ENCODE measurements around the gene PDCD1LG2. TPM values are rescaled to one million over a fixed set of nuclear protein-coding genes. Genes with fewer than 3 reads are reported as not detected.

The PDCD1LG2 gene
- total and polyA plus RNA-seq, 2 experiments from 2014 or later, result not detected

DNA sequence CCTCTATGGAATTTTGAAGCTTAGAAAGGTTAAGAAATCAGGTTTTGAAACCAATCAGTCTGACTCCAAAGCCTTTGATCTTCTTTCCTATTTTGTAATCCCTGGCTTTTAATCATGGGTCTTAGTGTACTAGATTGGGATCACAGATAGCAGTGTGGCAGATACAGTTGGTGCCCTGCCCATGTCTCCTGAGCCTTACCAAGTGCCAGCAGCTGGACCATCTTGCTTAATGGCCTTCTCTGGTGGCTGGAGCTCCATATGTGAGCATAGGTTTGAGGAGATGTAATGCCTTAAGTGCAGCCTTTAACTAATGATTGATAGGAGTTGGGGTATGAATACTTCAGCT, 101.8 kb downstream of the PDCD1LG2 start:
- H3K27ac Mint-ChIP-seq, result no peak overlapping the region
- no peak for DNase-seq (ENCODE audit: low spot score)
- H3K4me1 Mint-ChIP-seq, result peaks cover 12% of the 10 kb centered on the region; the same call in 2 of the 3 replicates
- no peaks in the 10 kb centered on the region for H3K27me3 Mint-ChIP-seq (ENCODE audit: insufficient read depth, low read depth, poor library complexity)
- peaks cover 5% of the 10 kb centered on the region; the same call in 1 of the 2 replicates for H3K4me1 ChIP-seq (ENCODE audit: insufficient read depth)
- no peaks in the 10 kb centered on the region for H3K36me3 ChIP-seq (ENCODE audit: insufficient read depth)
- no peaks in the 10 kb centered on the region for H3K36me3 Mint-ChIP-seq (ENCODE audit: low read depth)
- H3K9me3 Mint-ChIP-seq, result no peaks in the 10 kb centered on the region
- H3K79me2 ChIP-seq (replicated peaks; ENCODE audit: insufficient read depth), result no peaks in the 10 kb centered on the region
- no peaks in the 10 kb centered on the region for H3K27me3 ChIP-seq (ENCODE audit: insufficient read depth)
- no peak overlapping the region for H2AFZ ChIP-seq
- H3F3A ChIP-seq (replicated peaks; ENCODE audit: low read depth), result no peaks in the 10 kb centered on the region
- H3K4me3 Mint-ChIP-seq, result no peak overlapping the region
- no peaks in the 10 kb centered on the region for H3K9me2 ChIP-seq (ENCODE audit: insufficient read depth)
- H3K4me3 ChIP-seq, result no peak overlapping the region
- H3K27ac ChIP-seq (ENCODE audit: low read depth), result no peak overlapping the region
- H3K4me2 ChIP-seq, result no peak overlapping the region
- ATAC-seq, result no peak
- TF ChIP-seq CREB1 (CRISPR knock-in tag; IDR thresholded peaks at IDR 0.05; ENCODE audit: low read depth) (no peak), NANOG (IDR thresholded peaks at IDR 0.05; ENCODE audit: borderline replicate concordance) (no peak), ZNF331 (CRISPR knock-in tag; IDR thresholded peaks at IDR 0.05; ENCODE audit: low read depth) (no peak), EZH2phosphoT487 (IDR thresholded peaks at IDR 0.05; ENCODE audit: unreplicated experiment) (no peak), JUNB (IDR thresholded peaks at IDR 0.05; ENCODE audit: unreplicated experiment) (no peak), EZH2 (IDR thresholded peaks at IDR 0.05; ENCODE audit: low read depth, unreplicated experiment) (no peak), ZNF114 (CRISPR knock-in tag; IDR thresholded peaks at IDR 0.05) (no peak)
- TF ChIP-seq, protein P1, sequence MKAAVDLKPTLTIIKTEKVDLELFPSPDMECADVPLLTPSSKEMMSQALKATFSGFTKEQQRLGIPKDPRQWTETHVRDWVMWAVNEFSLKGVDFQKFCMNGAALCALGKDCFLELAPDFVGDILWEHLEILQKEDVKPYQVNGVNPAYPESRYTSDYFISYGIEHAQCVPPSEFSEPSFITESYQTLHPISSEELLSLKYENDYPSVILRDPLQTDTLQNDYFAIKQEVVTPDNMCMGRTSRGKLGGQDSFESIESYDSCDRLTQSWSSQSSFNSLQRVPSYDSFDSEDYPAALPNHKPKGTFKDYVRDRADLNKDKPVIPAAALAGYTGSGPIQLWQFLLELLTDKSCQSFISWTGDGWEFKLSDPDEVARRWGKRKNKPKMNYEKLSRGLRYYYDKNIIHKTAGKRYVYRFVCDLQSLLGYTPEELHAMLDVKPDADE (IDR thresholded peaks at IDR 0.05), result no peak
- TF ChIP-seq, protein P2, sequence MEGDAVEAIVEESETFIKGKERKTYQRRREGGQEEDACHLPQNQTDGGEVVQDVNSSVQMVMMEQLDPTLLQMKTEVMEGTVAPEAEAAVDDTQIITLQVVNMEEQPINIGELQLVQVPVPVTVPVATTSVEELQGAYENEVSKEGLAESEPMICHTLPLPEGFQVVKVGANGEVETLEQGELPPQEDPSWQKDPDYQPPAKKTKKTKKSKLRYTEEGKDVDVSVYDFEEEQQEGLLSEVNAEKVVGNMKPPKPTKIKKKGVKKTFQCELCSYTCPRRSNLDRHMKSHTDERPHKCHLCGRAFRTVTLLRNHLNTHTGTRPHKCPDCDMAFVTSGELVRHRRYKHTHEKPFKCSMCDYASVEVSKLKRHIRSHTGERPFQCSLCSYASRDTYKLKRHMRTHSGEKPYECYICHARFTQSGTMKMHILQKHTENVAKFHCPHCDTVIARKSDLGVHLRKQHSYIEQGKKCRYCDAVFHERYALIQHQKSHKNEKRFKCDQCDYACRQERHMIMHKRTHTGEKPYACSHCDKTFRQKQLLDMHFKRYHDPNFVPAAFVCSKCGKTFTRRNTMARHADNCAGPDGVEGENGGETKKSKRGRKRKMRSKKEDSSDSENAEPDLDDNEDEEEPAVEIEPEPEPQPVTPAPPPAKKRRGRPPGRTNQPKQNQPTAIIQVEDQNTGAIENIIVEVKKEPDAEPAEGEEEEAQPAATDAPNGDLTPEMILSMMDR (conservative IDR thresholded peaks at IDR 0.05; ENCODE audit: low read depth in 2 of 2), result no peak
- TF ChIP-seq, protein P3, sequence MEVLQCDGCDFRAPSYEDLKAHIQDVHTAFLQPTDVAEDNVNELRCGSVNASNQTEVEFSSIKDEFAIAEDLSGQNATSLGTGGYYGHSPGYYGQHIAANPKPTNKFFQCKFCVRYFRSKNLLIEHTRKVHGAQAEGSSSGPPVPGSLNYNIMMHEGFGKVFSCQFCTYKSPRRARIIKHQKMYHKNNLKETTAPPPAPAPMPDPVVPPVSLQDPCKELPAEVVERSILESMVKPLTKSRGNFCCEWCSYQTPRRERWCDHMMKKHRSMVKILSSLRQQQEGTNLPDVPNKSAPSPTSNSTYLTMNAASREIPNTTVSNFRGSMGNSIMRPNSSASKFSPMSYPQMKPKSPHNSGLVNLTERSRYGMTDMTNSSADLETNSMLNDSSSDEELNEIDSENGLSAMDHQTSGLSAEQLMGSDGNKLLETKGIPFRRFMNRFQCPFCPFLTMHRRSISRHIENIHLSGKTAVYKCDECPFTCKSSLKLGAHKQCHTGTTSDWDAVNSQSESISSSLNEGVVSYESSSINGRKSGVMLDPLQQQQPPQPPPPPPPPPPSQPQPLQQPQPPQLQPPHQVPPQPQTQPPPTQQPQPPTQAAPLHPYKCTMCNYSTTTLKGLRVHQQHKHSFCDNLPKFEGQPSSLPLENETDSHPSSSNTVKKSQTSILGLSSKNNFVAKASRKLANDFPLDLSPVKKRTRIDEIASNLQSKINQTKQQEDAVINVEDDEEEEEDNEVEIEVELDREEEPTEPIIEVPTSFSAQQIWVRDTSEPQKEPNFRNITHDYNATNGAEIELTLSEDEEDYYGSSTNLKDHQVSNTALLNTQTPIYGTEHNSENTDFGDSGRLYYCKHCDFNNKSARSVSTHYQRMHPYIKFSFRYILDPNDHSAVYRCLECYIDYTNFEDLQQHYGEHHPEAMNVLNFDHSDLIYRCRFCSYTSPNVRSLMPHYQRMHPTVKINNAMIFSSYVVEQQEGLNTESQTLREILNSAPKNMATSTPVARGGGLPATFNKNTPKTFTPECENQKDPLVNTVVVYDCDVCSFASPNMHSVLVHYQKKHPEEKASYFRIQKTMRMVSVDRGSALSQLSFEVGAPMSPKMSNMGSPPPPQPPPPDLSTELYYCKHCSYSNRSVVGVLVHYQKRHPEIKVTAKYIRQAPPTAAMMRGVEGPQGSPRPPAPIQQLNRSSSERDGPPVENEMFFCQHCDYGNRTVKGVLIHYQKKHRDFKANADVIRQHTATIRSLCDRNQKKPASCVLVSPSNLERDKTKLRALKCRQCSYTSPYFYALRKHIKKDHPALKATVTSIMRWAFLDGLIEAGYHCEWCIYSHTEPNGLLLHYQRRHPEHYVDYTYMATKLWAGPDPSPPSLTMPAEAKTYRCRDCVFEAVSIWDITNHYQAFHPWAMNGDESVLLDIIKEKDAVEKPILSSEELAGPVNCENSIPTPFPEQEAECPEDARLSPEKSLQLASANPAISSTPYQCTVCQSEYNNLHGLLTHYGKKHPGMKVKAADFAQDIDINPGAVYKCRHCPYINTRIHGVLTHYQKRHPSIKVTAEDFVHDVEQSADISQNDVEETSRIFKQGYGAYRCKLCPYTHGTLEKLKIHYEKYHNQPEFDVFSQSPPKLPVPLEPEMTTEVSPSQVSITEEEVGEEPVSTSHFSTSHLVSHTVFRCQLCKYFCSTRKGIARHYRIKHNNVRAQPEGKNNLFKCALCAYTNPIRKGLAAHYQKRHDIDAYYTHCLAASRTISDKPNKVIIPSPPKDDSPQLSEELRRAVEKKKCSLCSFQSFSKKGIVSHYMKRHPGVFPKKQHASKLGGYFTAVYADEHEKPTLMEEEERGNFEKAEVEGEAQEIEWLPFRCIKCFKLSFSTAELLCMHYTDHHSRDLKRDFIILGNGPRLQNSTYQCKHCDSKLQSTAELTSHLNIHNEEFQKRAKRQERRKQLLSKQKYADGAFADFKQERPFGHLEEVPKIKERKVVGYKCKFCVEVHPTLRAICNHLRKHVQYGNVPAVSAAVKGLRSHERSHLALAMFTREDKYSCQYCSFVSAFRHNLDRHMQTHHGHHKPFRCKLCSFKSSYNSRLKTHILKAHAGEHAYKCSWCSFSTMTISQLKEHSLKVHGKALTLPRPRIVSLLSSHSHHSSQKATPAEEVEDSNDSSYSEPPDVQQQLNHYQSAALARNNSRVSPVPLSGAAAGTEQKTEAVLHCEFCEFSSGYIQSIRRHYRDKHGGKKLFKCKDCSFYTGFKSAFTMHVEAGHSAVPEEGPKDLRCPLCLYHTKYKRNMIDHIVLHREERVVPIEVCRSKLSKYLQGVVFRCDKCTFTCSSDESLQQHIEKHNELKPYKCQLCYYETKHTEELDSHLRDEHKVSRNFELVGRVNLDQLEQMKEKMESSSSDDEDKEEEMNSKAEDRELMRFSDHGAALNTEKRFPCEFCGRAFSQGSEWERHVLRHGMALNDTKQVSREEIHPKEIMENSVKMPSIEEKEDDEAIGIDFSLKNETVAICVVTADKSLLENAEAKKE (CRISPR knock-in tag; IDR thresholded peaks at IDR 0.05), result no peak
- no peaks in the 10 kb centered on the region for H4K20me1 ChIP-seq (replicated peaks; ENCODE audit: insufficient read depth)

All from GM23338 (cell line).